Measurements from ENCODE around the gene AMPD1.

AMPD1 gene

DNA sequence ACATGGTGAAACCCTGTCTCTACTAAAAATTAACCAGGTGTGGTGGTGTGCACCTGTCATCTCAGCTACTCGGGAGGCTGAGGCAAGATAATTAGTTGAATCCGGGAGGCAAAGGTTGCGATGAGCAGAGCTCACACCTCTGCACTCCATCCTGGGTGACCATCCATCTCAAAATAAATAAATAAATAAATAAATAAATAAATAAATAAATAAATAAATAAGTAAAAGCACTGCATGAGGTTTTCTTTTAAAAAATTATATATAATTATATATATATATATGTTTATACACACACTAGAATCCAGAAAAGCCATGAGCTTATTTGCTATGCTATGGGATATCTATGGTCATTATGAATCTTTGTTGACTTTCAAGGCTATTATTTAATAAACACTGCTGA lies 2.4 kb downstream of the AMPD1 start:
- DNase-seq (ENCODE audit: low read depth in 1 of 2, low spot score in 1 of 2): no peak
- in situ Hi-C loops (cut with HindIII; ENCODE audit: low pct_unique_long_range_greater_than_20kb, low sequenced_read_pairs): no loop called here
- TF ChIP-seq JUND (IDR thresholded peaks at IDR 0.05; ENCODE audit: low read depth): no peak

DNA sequence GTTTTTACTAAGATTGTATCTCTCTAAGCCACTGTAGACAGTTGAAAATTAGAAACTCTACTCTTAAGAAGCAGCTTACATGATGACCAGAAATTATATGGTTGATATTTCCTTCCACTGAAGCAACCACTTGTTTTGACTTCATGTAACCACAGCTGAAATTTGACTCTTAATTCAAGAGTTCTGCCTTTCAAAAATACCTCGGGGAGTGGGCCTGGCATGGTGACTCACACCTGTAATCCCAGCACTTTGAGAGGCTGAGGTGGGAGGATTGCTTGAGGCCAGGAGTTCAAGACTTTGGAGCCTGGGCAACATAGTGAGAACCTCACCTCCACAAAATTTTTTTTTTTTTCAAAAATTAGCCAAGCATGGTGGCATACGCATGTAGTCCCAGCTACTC lies 4.3 kb downstream of the AMPD1 start:
- TF ChIP-seq JUND (IDR thresholded peaks at IDR 0.05; ENCODE audit: low read depth): no peak
- in situ Hi-C loops (cut with HindIII; ENCODE audit: low pct_unique_long_range_greater_than_20kb, low sequenced_read_pairs): no loop called here
- no peak for DNase-seq (ENCODE audit: low read depth in 1 of 2, low spot score in 1 of 2)

DNA sequence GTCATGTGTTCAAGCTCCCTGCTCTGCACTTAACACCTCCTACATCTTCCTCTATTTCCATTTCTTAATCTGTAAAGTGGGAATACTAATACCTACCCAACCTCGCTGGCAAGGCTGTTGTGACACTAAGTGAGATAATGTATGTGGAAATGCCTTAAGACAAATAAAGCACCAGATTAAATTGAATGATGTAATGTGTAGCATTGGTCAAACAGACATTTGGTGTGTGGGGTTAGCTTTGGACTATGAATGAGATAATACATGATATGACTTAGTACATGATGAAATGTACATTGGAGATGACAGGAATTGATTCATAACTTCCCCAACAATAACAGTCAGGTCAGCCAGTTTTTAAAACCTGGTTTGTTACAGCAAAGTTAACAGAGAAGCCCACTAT lies 5.2 kb downstream of the AMPD1 start:
- TF ChIP-seq JUND (IDR thresholded peaks at IDR 0.05; ENCODE audit: low read depth): no peak
- in situ Hi-C loops (cut with HindIII; ENCODE audit: low pct_unique_long_range_greater_than_20kb, low sequenced_read_pairs): no loop called here
- DNase-seq (ENCODE audit: low read depth in 1 of 2, low spot score in 1 of 2): no peak

DNA sequence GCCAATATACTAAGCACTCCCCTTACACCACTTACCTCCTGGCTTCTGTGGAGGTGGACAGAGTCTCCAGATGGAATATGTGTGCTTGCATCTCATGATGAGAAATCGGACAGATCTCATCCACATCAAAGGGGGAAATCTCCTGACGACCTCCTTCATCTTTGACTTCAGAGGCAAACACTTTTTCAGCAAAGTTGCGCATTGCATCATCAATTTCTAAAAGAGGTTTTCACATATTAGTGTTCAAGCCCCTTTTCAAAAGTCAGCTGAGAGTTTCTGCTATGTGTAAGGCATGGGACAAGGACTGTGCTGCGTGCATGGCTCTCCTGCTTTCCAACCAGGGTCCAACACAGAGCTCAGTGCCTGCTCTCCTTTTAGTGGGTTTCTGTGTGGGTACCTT lies 6.8 kb downstream of the AMPD1 start:
- in situ Hi-C loops (cut with HindIII; ENCODE audit: low pct_unique_long_range_greater_than_20kb, low sequenced_read_pairs): no loop called here
- DNase-seq (ENCODE audit: low read depth in 1 of 2, low spot score in 1 of 2): no peak
- TF ChIP-seq JUND (IDR thresholded peaks at IDR 0.05; ENCODE audit: low read depth): no peak

DNA sequence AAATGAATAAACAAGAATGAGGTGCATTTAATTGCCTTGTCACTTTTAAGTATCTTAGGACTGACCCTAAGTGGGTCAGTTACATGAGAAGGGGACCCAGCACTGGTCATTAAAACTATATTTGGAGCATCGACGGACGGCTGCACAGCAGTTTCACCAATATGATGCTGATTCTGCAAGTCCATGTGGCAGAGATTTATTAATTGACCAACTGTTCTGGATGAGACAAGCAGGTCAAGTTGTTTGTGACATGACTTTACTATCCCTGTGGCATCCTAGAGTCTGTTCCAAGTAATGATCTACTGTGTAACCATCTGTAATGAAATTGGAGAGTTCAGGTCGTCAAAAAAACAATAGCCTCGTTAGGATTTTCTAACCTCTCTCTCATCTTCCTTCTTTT lies 9.5 kb downstream of the AMPD1 start:
- DNase-seq (ENCODE audit: low read depth in 1 of 2, low spot score in 1 of 2): no peak
- no peak for TF ChIP-seq JUND (IDR thresholded peaks at IDR 0.05; ENCODE audit: low read depth)
- in situ Hi-C loops (cut with HindIII; ENCODE audit: low pct_unique_long_range_greater_than_20kb, low sequenced_read_pairs): no loop called here

DNA sequence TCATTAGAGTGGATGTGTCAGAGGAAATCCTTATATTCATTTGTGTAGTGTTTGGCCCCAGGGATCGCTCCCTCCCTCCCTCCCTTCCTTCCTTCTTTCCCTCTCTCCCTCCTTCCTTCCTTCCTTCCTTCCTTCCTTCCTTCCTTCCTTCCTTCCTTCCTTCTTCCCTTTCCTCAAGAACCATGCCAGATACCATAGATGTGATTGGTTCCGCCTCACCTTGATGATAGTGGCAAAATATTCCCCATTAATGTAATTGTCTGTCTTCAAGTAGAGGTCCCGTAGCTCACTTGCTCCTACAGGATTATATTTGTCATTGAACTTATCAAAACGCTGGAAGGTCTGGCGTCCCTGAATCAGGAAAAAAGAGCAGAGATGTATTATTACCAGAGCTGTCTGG lies 17.7 kb downstream of the AMPD1 start:
- in situ Hi-C loops (cut with HindIII; ENCODE audit: low pct_unique_long_range_greater_than_20kb, low sequenced_read_pairs): no loop called here
- DNase-seq (ENCODE audit: low read depth in 1 of 2, low spot score in 1 of 2): no peak
- no peak for TF ChIP-seq JUND (IDR thresholded peaks at IDR 0.05; ENCODE audit: low read depth)

DNA sequence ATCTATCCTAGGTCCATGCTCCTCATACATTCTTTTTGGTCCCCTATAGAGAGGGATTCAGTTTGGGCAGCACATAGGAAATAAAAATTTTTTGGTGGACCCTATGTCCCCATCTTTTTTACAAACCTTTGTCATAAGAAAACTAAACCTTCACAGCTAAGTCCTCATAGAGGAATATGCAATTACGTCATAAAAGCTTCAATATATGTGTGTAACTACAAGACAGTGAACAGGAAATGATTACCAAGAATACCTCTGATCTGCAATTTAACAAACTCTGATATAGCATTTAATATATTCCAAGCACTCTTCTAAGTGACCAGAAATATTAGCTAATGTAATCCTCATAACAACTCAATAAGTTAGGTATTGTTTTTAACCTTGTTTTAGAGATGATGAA lies 19.2 kb downstream of the AMPD1 start:
- TF ChIP-seq JUND (IDR thresholded peaks at IDR 0.05; ENCODE audit: low read depth): no peak
- in situ Hi-C loops (cut with HindIII; ENCODE audit: low pct_unique_long_range_greater_than_20kb, low sequenced_read_pairs): no loop called here

DNA sequence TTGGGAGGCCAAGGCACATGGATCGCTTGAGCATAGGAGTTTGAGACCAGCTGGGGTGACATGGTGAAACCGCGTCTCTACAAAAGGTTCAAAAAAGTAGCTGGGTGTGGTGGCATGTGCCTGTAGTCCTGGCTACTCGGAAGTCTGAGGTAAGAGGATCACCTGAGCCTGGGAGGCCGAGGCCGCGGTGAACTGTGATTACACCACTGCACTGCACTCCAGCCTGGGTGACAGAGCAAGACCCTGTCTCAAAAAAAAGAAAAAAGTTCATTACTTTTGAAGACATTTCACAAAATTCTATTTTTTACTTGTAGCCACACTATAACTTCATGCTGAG lies 23.4 kb downstream of the AMPD1 start:
- in situ Hi-C loops (cut with HindIII; ENCODE audit: low pct_unique_long_range_greater_than_20kb, low sequenced_read_pairs): no loop called here
- TF ChIP-seq JUND (IDR thresholded peaks at IDR 0.05; ENCODE audit: low read depth): no peak
- DNase-seq (ENCODE audit: low read depth in 1 of 2, low spot score in 1 of 2): no peak

More for the DNA sequence above, 19.2 kb downstream of the AMPD1 start:
- no peak for DNase-seq (ENCODE audit: low read depth in 1 of 2, low spot score in 1 of 2)

DNA sequence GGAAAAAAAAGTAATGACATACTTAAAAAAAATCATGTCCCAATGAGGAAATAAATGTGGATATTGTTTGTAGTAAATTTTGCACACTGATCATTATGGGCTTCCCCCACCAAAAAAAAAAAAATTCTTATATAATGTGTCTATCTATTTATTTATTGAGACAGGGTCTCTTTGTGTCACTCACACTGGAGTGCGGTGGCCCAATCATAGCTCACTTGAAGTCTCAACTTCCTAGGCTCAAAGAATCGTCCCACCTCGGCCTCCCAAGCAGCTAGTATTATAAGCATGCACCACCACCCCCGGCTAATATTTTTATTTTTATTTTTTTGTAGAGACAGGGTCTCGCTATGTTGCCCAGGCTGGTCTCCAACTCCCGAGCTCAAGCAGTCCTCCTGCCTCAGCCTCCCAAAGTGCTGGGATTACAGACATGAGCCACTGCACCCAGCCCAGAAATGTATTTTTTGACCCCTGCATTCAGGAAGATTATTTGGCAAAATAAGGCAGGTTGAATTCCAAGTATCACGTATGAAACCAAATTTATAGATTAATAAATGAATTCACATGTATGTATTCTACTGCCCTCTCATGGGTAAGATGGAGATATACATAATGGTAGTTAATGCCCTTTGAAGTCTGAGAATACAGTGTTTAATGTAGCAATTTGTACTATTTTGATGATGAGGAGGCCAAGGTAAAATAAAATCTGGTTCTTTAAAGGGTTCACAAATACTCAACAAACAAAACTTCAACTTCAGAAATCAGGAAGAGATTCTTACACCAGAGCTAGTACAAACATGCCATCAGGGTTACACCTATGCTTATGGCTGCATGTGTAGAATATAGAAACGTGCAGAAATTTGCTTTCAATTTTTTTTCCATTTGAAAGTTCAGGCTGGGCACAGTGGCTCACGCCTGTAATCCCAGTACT lies 24.1 kb downstream of the AMPD1 start:
- in situ Hi-C loops (cut with HindIII; ENCODE audit: low pct_unique_long_range_greater_than_20kb, low sequenced_read_pairs): no loop called here
- peak; percentile 12 to 24 for DNase-seq (ENCODE audit: low read depth in 1 of 2, low spot score in 1 of 2)
- no peak for TF ChIP-seq JUND (IDR thresholded peaks at IDR 0.05; ENCODE audit: low read depth)

DNA sequence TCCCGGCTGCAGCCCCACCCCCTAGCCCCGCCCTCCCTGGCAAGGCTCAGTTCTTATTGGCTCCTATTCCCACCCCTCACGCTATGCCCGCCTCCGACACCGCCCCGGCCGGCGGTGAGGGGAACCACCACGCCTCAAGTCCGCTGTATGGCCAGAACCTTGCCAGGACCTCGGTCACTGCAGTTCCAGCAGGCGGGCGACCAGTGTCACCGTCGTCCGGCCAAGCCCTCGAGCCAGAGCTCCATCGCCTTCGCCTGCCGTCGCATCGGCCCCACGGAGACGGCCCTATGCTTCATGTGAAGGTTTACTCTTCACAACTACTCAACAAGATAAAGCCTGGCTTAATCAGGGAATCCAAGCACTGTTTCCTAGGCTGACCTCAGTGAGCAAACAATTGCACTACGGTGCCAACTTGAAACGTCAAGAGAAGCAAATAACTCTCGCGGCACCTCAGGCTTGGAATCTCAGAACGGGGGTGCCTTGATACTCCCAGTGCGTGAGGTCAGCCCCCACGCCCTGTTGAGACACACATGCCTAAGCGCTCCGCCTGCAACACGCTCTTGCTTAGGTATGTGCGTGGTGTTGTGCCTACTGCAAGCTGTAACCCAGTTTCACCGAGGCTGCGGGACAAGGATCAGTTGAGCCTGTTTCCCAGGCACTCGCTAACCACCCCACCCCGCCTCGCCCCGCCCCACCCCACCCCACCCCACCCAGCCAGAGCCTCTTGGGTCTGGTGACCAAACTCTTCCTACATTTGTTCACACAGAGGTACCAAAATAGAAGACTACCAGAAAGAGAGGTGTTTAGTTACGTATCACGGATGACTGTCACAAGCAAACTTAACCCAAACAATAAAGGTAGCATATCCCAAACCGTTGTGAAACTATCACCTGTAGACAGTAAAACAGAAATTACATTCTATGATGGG lies 25.0 kb downstream of the AMPD1 start:
- TF ChIP-seq JUND (IDR thresholded peaks at IDR 0.05; ENCODE audit: low read depth): no peak
- DNase-seq (ENCODE audit: low read depth in 1 of 2, low spot score in 1 of 2): peak; percentile 63 to 92
- in situ Hi-C loops (cut with HindIII; ENCODE audit: low pct_unique_long_range_greater_than_20kb, low sequenced_read_pairs): no loop called here

DNA sequence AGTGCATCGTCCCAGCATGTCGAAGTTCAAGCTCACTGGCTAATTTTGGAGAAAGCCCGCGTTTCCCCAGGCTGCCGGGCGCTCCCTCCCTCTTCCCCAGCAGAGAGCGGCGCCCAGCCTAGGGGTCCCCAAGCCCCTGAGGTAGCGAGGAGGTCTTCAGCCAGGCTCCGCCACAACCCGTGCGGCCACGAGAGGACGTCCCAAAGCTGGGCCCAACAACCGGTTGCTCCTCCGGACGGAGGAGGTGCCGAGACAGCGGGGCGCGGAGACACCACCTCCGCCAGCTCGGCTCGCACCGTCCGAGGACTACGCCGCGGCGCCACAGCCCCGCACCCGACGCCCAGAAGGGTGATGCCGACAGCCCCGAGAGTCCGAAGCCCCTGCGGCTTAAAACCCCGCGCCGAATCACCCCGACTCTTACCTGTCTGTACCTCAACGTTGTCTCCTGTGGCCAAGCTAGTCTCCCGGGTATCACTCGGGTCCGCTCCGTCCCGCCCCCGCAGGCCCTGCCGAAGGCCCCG lies 25.7 kb downstream of the AMPD1 start, which contains the start of gene DENND2C:
Gene DENND2C (minus strand): TSS at position 488 of the 521 bp plus-strand sequence. CDS start 44,065 bp downstream, outside the sequence.
- DNase-seq (ENCODE audit: low read depth in 1 of 2, low spot score in 1 of 2): no peak
- in situ Hi-C loops (cut with HindIII; ENCODE audit: low pct_unique_long_range_greater_than_20kb, low sequenced_read_pairs): no loop called here
- no peak for TF ChIP-seq JUND (IDR thresholded peaks at IDR 0.05; ENCODE audit: low read depth)

DNA sequence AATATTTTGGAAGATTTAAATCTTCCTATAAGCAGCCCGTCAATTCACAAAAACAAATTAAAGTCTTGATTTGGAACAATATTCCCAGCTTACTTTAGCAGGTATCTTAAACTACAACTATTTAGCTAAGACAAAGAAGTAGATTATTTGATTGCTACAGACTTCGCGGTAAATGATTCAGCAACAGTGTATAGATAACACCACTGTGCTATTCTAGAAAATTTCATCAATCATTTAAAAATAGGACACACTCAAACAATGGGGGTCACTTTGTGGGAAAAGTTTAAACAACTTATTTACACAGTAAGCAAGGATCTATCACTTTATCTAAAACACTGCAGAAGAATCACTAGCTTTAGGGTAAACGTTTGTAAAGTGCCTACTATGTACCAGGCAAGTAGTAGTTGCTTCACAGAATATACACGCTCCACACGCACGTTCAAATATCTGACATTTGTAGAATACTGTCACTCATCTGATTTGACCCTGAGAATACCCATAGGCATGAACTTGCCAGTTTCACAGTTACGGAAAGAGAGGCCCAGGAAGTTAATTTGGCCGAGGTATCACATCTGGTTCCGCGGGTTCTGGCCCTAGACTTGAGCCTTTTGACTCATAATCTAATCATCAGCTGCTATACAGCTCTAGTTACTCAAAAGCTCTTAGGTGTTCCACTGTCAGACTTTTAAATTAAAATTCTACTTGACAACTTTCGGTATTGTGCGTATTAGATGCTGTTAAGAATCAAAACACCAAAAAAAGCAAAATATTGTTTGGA lies 26.4 kb downstream of the AMPD1 start:
- DNase-seq (ENCODE audit: low read depth in 1 of 2, low spot score in 1 of 2): peak in 1 of 2 experiments; percentile 7
- no peak for TF ChIP-seq JUND (IDR thresholded peaks at IDR 0.05; ENCODE audit: low read depth)
- in situ Hi-C loops (cut with HindIII; ENCODE audit: low pct_unique_long_range_greater_than_20kb, low sequenced_read_pairs): no loop called here
